GM18861 (cell line): Measurements from ENCODE around the gene AQP12A.
"Not testable (repeated sequence)": the region's sequence is repeated elsewhere in the genome, so short reads cannot be mapped to it uniquely, and the experiment has no call there.

Source experiments
- ATAC-seq: cut with Tn5 transposase; IDR thresholded peaks from one replicate; pipeline ENCODE4 v1.9.1; 2021; ENCODE audit not compliant: unreplicated experiment

Gene AQP12A

GRCh38 chr2:240691631-240692420 lies at the start of gene AQP12A:
Gene AQP12A (plus strand): TSS chr2:240691866. CDS start chr2:240691914, 48 bp downstream.
- ATAC-seq = not testable (repeated sequence)

- ATAC-seq = no peak
Measured at GRCh38 chr2:240642061-240642805, 49.4 kb upstream of the AQP12A start.

GRCh38 chr2:240642806-240643092 lies 48.9 kb upstream of the AQP12A start:
- ATAC-seq = no peak

GRCh38 chr2:240643093-240643810 lies 48.4 kb upstream of the AQP12A start:
- ATAC-seq = no peak

GRCh38 chr2:240643811-240644150 lies 47.9 kb upstream of the AQP12A start:
- no peak for ATAC-seq

- no peak for ATAC-seq
Measured at GRCh38 chr2:240644171-240644651, 47.5 kb upstream of the AQP12A start.

GRCh38 chr2:240644859-240645301 lies 46.8 kb upstream of the AQP12A start:
- no peak for ATAC-seq

- no peak for ATAC-seq
Measured at GRCh38 chr2:240645346-240645745, 46.3 kb upstream of the AQP12A start.

- no peak for ATAC-seq
Measured at GRCh38 chr2:240645801-240646175, 45.9 kb upstream of the AQP12A start.

GRCh38 chr2:240646176-240646899 lies 45.3 kb upstream of the AQP12A start:
- ATAC-seq = no peak

GRCh38 chr2:240646900-240647502 lies 44.7 kb upstream of the AQP12A start:
- ATAC-seq = no peak

- no peak for ATAC-seq
Measured at GRCh38 chr2:240647503-240648154, 44.0 kb upstream of the AQP12A start.

GRCh38 chr2:240648155-240648649 lies 43.5 kb upstream of the AQP12A start:
- no peak for ATAC-seq

- no peak for ATAC-seq
Measured at GRCh38 chr2:240648650-240649275, 42.9 kb upstream of the AQP12A start.

- no peak for ATAC-seq
Measured at GRCh38 chr2:240649331-240649730, 42.3 kb upstream of the AQP12A start.

GRCh38 chr2:240650254-240650965 lies 41.3 kb upstream of the AQP12A start:
- ATAC-seq = no peak

GRCh38 chr2:240651185-240651584 lies 40.5 kb upstream of the AQP12A start:
- no peak for ATAC-seq

- no peak for ATAC-seq
Measured at GRCh38 chr2:240655931-240656886, 35.5 kb upstream of the AQP12A start.
